Measurements from ENCODE around the gene GRAMD1C. TPM values are rescaled to one million over a fixed set of nuclear protein-coding genes. Genes with fewer than 3 reads are reported as not detected.

The GRAMD1C gene
- total RNA-seq, 6 experiments from 2014 or later = 5.6 to 7.0 (median 6.3) TPM

GRCh38 chr3:113952921-113953320 is 114.3 kb downstream of the GRAMD1C start:
- Mint-ChIP-seq H3K27ac (no peak overlapping the region), H3K4me3 (no peak overlapping the region), H3K4me1 (ENCODE audit: low read depth) (peaks cover 16% of the 10 kb centered on the region), H3K9me3 (no peaks in the 10 kb centered on the region), H3K36me3 (ENCODE audit: low read depth) (peaks cover 6% of the 10 kb centered on the region; the same call in 1 of the 2 replicates), H3K27me3 (ENCODE audit: insufficient read depth) (no peaks in the 10 kb centered on the region)
- DNase-seq = no peak
- TF ChIP-seq CTCF (IDR thresholded peaks at IDR 0.05) = no peak

- no peak for TF ChIP-seq CTCF (IDR thresholded peaks at IDR 0.05)
- Mint-ChIP-seq H3K4me1 (ENCODE audit: low read depth) (peaks cover 13% of the 10 kb centered on the region), H3K9me3 (no peaks in the 10 kb centered on the region), H3K27ac (no peak overlapping the region), H3K4me3 (no peak overlapping the region), H3K27me3 (ENCODE audit: insufficient read depth) (no peaks in the 10 kb centered on the region), H3K36me3 (ENCODE audit: low read depth) (peaks cover 10% of the 10 kb centered on the region; the same call in 1 of the 2 replicates)
- DNase-seq = no peak
These were observed 115.1 kb downstream of the GRAMD1C start for GRCh38 chr3:113953677-113954076.

GRCh38 chr3:113954091-113954685 is 115.6 kb downstream of the GRAMD1C start:
- Mint-ChIP-seq H3K36me3 (ENCODE audit: low read depth) (peaks cover 15% of the 10 kb centered on the region), H3K9me3 (no peaks in the 10 kb centered on the region), H3K27ac (no peak overlapping the region), H3K4me3 (no peak overlapping the region), H3K4me1 (ENCODE audit: low read depth) (peaks cover 8% of the 10 kb centered on the region; the same call in 1 of the 2 replicates), H3K27me3 (ENCODE audit: insufficient read depth) (no peaks in the 10 kb centered on the region)
- no peak for TF ChIP-seq CTCF (IDR thresholded peaks at IDR 0.05)
- DNase-seq = no peak

- Mint-ChIP-seq H3K27me3 (ENCODE audit: insufficient read depth) (peaks cover 2% of the 10 kb centered on the region; the same call in 1 of the 2 replicates), H3K27ac (no peak overlapping the region), H3K9me3 (no peaks in the 10 kb centered on the region), H3K4me1 (ENCODE audit: low read depth) (peaks cover 3% of the 10 kb centered on the region), H3K4me3 (no peak overlapping the region), H3K36me3 (ENCODE audit: low read depth) (peaks cover 9% of the 10 kb centered on the region)
- no peak for TF ChIP-seq CTCF (IDR thresholded peaks at IDR 0.05)
- DNase-seq = no peak
These were observed 125.3 kb downstream of the GRAMD1C start for GRCh38 chr3:113963879-113964278.

GRCh38 chr3:113966172-113966571 is 127.6 kb downstream of the GRAMD1C start:
- Mint-ChIP-seq H3K27ac (no peak overlapping the region), H3K36me3 (ENCODE audit: low read depth) (no peaks in the 10 kb centered on the region), H3K4me1 (ENCODE audit: low read depth) (peaks cover 9% of the 10 kb centered on the region), H3K27me3 (ENCODE audit: insufficient read depth) (no peaks in the 10 kb centered on the region), H3K9me3 (no peaks in the 10 kb centered on the region), H3K4me3 (no peak overlapping the region)
- TF ChIP-seq CTCF (IDR thresholded peaks at IDR 0.05) = no peak
- DNase-seq = no peak

Measured in HFFc6 (cell line).